Measurements from ENCODE around the gene GLRX3.

The GLRX3 gene

GRCh38 chr10:130218181-130218641, 82.0 kb downstream of the GLRX3 start:
- TF ChIP-seq, protein P1, sequence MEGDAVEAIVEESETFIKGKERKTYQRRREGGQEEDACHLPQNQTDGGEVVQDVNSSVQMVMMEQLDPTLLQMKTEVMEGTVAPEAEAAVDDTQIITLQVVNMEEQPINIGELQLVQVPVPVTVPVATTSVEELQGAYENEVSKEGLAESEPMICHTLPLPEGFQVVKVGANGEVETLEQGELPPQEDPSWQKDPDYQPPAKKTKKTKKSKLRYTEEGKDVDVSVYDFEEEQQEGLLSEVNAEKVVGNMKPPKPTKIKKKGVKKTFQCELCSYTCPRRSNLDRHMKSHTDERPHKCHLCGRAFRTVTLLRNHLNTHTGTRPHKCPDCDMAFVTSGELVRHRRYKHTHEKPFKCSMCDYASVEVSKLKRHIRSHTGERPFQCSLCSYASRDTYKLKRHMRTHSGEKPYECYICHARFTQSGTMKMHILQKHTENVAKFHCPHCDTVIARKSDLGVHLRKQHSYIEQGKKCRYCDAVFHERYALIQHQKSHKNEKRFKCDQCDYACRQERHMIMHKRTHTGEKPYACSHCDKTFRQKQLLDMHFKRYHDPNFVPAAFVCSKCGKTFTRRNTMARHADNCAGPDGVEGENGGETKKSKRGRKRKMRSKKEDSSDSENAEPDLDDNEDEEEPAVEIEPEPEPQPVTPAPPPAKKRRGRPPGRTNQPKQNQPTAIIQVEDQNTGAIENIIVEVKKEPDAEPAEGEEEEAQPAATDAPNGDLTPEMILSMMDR (conservative IDR thresholded peaks at IDR 0.05; ENCODE audit: low read depth, low read length): no peak

DNA sequence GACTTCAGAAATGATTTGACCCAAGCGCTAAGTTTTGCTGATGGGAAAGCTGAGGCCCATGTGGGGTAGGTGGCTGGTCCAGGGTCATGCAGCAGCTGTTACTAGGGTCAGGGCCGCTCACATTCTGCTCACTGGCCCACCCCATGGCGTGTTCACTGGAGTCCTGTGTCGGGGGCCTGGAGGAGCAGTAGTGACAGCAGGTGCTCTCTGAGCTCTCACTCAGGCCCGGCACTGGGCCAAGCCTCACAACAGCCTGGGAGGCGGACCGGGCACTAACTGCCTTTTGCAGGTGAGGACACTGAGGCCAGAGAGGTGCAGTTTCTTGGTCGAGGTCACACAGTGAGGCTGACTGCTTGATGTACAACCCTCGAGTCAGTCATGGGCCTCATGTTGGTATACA, 82.7 kb downstream of the GLRX3 start:
- TF ChIP-seq, protein P1 (conservative IDR thresholded peaks at IDR 0.05; ENCODE audit: low read depth, low read length): no peak
- no peak overlapping the region for H3K4me3 ChIP-seq (ENCODE audit: low read depth, low read length)
- DNase-seq (ENCODE audit: low read depth): no peak

More at GRCh38 chr10:130218181-130218641, 82.0 kb downstream of the GLRX3 start:
- no peak overlapping the region for H3K4me3 ChIP-seq (ENCODE audit: low read depth, low read length)
- DNase-seq (ENCODE audit: low read depth): no peak

DNA sequence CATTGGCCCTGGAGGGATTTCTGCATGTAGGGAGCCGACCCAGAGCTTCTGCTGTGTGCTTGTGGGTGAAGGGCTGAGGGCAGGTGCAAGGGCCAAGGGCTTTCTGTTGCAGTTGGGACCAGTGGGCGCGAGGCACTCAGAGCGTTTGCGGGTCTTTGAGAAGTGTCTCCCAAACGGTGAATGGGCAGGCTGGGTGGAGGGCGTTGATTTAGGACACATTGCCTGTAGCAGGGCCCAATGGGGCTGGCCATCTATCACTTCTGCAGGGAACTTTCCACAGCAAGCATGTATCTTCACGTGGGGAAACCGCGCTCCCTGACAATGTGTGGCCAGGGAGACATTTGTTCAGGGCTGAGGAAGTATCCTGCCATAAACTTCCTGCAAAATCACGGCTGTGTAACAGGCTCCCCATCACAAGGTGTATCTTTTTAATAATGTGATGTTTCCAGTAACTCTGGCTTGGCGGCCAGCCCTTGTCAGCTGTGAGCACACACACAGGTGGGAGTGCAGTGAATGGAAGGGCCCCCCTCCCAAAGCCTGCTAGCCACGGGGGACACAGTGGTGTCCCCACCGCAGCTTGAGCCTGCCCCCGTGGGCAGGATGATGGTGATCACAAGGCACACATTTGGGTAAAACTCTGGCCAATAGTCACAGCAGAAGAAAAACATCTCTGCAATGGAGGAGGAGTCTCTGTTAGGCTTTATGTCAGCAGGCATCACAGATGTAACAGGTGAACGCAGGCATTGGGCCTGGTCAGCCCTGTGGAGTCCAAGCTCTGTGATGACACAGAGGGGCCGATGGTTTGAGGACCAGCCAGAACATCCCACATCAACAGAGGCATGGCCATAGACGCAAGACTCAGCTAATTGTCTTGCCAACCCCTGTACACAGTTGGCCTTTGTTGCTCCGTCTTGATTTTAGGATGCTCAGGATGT, 84.3 kb downstream of the GLRX3 start:
- DNase-seq (ENCODE audit: low read depth): no peak
- TF ChIP-seq, protein P1 (conservative IDR thresholded peaks at IDR 0.05; ENCODE audit: low read depth, low read length): no peak
- H3K4me3 ChIP-seq (ENCODE audit: low read depth, low read length): no peak overlapping the region

DNA sequence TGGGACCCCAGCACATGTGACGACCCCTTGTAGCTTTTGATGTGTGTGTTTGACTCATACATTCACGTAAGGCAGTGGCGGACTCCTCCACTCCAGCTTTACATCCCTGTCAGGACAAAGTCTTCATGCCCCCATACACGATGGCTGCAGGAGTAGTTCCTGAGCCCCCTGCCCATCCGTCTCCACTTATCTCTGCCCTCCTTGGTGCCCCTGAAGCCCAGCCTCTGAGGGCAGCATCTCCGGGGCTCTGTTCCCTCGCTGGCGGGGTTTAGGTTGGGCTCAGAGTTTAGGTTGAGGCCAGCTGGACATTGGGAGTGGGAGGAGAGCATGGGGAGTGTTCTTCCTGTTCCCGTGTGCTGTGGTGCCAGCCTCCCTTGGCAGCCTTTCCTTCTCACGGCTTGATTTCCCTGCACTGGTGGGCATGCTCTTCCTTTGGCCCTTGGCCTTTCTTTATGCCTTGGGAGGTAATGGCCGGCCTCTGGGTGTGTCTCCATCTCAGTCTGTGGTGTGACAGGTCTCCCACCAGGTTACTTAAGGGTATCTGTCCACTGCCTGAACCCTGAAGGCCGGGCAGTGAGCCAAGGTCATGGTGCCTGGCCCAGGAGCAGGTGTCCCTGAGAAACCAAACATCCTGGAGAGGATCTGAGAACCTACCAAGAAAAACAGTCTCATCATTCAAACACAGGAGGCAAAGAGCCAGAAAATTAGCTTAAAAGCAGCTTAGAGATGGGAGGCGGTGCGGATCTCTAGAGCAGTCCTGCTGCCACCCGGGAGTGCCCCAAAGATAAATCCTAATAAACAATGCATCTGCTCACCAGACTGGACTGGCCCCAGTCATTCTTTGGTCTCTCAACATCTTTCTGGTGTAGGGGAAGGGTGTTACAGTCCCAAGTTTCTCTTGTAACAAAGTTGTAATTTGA, 85.5 kb downstream of the GLRX3 start:
- TF ChIP-seq, protein P1 (conservative IDR thresholded peaks at IDR 0.05; ENCODE audit: low read depth, low read length): no peak
- no peak for DNase-seq (ENCODE audit: low read depth)
- no peak overlapping the region for H3K4me3 ChIP-seq (ENCODE audit: low read depth, low read length)

- no peak overlapping the region for H3K4me3 ChIP-seq (ENCODE audit: low read depth, low read length)
- DNase-seq (ENCODE audit: low read depth): no peak
- TF ChIP-seq, protein P1 (conservative IDR thresholded peaks at IDR 0.05; ENCODE audit: low read depth, low read length): no peak
Observed at GRCh38 chr10:130222381-130222780, 86.2 kb downstream of the GLRX3 start.

GRCh38 chr10:130224228-130224627, 88.0 kb downstream of the GLRX3 start:
- no peak overlapping the region for H3K4me3 ChIP-seq (ENCODE audit: low read depth, low read length)
- DNase-seq (ENCODE audit: low read depth): no peak
- TF ChIP-seq, protein P1 (conservative IDR thresholded peaks at IDR 0.05; ENCODE audit: low read depth, low read length): no peak

All from choroid plexus epithelial cell (primary cell).